B cell (primary cell): Measurements from ENCODE around the gene PRKCZ.

ENCODE experiments used
- EZH2 ChIP-seq: IDR thresholded peaks from 2 replicates; pipeline ENCODE4 v1.6.1; 2012; ENCODE audit warnings: borderline replicate concordance, low read depth, mild to moderate bottlenecking, moderate library complexity, low read length; ENCODE audit not compliant: insufficient read depth, poor library complexity, severe bottlenecking
- TF ChIP-seq, protein P1 (sequence below): fragments of 200-600 bp; IDR thresholded peaks from one replicate; pipeline ENCODE4 v1.8.0; 2022; ENCODE audit warnings: antibody characterized with exemption, mild to moderate bottlenecking

DNA sequence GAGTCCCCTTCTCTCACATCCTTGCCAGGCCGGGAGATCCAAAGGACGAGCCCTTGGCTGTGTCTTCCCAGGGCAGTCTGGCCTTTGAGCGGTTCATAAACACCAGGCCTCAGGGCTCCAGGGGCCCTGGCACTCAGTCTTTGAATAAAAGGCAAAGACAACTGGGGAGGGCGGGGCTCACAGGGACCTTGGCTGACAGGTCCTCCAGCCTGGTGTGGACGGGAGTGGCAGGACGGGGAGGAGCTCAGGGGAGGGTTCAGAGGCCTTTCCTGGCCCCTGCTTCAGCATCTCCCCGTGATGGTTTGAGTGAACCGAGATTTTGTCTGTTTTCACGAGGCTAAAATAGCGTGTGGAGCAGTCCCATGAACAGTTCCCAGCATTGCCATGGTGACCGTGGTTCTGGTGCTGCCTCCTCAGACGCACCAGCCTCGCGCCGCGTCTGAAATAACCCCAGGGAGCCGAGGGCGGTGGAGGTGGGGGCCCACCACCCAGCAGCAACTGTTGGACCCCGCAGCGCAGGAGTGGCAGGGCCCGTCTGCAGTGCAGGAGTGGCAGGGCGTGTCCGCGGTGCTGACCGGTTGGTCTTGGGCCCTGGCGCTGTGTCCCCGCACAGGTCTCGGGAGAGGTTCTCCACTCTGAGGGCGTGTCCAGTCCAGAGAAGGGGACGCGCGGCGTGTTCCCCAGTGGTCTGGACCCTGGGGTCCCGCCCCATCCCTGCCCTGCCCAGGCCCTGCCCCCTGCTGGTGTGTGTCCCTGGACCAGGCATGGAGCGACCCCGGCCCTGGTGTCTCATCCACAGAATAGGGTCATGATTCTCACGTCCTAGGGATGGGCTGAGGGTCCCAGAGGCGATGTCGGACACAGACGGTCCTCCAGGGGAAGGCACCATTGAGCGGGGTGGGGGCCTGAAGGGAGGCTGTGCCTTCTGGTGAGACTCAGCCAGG, 7.1 kb upstream of the PRKCZ start:
- TF ChIP-seq, protein P1, sequence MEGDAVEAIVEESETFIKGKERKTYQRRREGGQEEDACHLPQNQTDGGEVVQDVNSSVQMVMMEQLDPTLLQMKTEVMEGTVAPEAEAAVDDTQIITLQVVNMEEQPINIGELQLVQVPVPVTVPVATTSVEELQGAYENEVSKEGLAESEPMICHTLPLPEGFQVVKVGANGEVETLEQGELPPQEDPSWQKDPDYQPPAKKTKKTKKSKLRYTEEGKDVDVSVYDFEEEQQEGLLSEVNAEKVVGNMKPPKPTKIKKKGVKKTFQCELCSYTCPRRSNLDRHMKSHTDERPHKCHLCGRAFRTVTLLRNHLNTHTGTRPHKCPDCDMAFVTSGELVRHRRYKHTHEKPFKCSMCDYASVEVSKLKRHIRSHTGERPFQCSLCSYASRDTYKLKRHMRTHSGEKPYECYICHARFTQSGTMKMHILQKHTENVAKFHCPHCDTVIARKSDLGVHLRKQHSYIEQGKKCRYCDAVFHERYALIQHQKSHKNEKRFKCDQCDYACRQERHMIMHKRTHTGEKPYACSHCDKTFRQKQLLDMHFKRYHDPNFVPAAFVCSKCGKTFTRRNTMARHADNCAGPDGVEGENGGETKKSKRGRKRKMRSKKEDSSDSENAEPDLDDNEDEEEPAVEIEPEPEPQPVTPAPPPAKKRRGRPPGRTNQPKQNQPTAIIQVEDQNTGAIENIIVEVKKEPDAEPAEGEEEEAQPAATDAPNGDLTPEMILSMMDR, result no peak
- no peak for TF ChIP-seq EZH2
